Mesodermal cell (in vitro differentiated cells): Measurements from ENCODE around the gene MCCC2.
"Not testable (repeated sequence)": the region's sequence is repeated elsewhere in the genome, so short reads cannot be mapped to it uniquely, and the experiment has no call there.

Experiments used
- H3K27ac ChIP-seq: 2 replicates; pipeline ENCODE4 v1.7.0; 2013; ENCODE audit warnings: mild to moderate bottlenecking, low read depth, low read length, moderate library complexity; ENCODE audit not compliant: severe bottlenecking
- H3K36me3 ChIP-seq: 2 replicates; pipeline ENCODE4 v1.7.1; 2013; ENCODE audit warnings: mild to moderate bottlenecking, low read length, moderate library complexity; ENCODE audit not compliant: control insufficient read depth, insufficient read depth
- H3K4me1 ChIP-seq: one replicate; pipeline ENCODE4 v1.7.1; 2013; ENCODE audit warnings: mild to moderate bottlenecking, low read length; ENCODE audit not compliant: insufficient read depth, control insufficient read depth, poor library complexity, severe bottlenecking
- H3K4me3 ChIP-seq: 2 replicates; pipeline ENCODE4 v1.7.0; 2013; ENCODE audit warnings: low read length, control low read depth, mild to moderate bottlenecking; ENCODE audit not compliant: insufficient read depth, poor library complexity, severe bottlenecking; ENCODE audit errors: extremely low read depth
- H3K9me3 ChIP-seq: 2 replicates; pipeline ENCODE4 v1.7.1; 2013; ENCODE audit warnings: mild to moderate bottlenecking, low read length, moderate library complexity; ENCODE audit not compliant: control insufficient read depth
- WGBS, 2 experiments: methylation state at CpG; one replicate each; pipeline ENCODE4 v1.1.5; 2013; ENCODE audit warnings: missing lambda C conversion rate in 2 of 2; ENCODE audit not compliant: insufficient coverage in 2 of 2; 5-methylcytosine and 5-hydroxymethylcytosine counted together

Gene MCCC2

GRCh38 chr5:71632168-71632567 is 45.0 kb downstream of the MCCC2 start:
- Histone ChIP-seq H3K4me3 (no peak overlapping the region), H3K4me1 (no peaks in the 10 kb centered on the region), H3K27ac (no peak overlapping the region), H3K9me3 (no peaks in the 10 kb centered on the region), H3K36me3 (peaks cover 7% of the 10 kb centered on the region)
- WGBS, 2 experiments = 91 to 92% methylated on average over 1 to 2 of the region's 3 CpGs

GRCh38 chr5:71633255-71634155 is 46.4 kb downstream of the MCCC2 start:
- WGBS, 2 experiments = 92 to 100% methylated on average over 1 of the region's 2 CpGs
- H3K36me3 ChIP-seq = peaks cover 15% of the 10 kb centered on the region
- H3K4me3 ChIP-seq = no peak overlapping the region

GRCh38 chr5:71637133-71637532 is 50.0 kb downstream of the MCCC2 start:
- no peaks in the 10 kb centered on the region for H3K9me3 ChIP-seq
- H3K27ac ChIP-seq = no peak overlapping the region
- peaks cover 18% of the 10 kb centered on the region for H3K36me3 ChIP-seq
- H3K4me1 ChIP-seq = no peaks in the 10 kb centered on the region
- no peak overlapping the region for H3K4me3 ChIP-seq

More at GRCh38 chr5:71633255-71634155, 46.4 kb downstream of the MCCC2 start:
- Histone ChIP-seq H3K27ac (no peak overlapping the region), H3K9me3 (no peaks in the 10 kb centered on the region), H3K4me1 (no peaks in the 10 kb centered on the region)

GRCh38 chr5:71640408-71640807 is 53.3 kb downstream of the MCCC2 start:
- peaks cover 17% of the 10 kb centered on the region for H3K36me3 ChIP-seq
- WGBS, 2 experiments = 96 to 100% methylated on average over 2 to 3 of the region's 3 CpGs
- H3K4me3 ChIP-seq = no peak overlapping the region
- H3K27ac ChIP-seq = no peak overlapping the region
- no peaks in the 10 kb centered on the region for H3K9me3 ChIP-seq
- H3K4me1 ChIP-seq = no peaks in the 10 kb centered on the region

- 78 to 81% methylated on average over 1 to 2 of the region's 3 CpGs for WGBS, 2 experiments
- H3K9me3 ChIP-seq = no peaks in the 10 kb centered on the region
- H3K4me1 ChIP-seq = no peaks in the 10 kb centered on the region
- no peak overlapping the region for H3K4me3 ChIP-seq
- peaks cover 13% of the 10 kb centered on the region for H3K36me3 ChIP-seq
- H3K27ac ChIP-seq = no peak overlapping the region
These were observed 57.9 kb downstream of the MCCC2 start for GRCh38 chr5:71645030-71645429.

- whole genome bisulfite sequencing, 2 experiments = 100% methylated on average over 1 of the region's 3 CpGs; no CpG with 5 or more reads in 1 of the 2 experiments
- peaks cover 12% of the 10 kb centered on the region for H3K36me3 ChIP-seq
- not testable (repeated sequence) for H3K27ac ChIP-seq, H3K9me3 ChIP-seq, H3K4me3 ChIP-seq, H3K4me1 ChIP-seq
These were observed 63.8 kb downstream of the MCCC2 start for GRCh38 chr5:71650940-71651339.

GRCh38 chr5:71651579-71651978 is 64.4 kb downstream of the MCCC2 start:
- H3K4me3 ChIP-seq = no peak overlapping the region
- no peaks in the 10 kb centered on the region for H3K4me1 ChIP-seq
- no peaks in the 10 kb centered on the region for H3K9me3 ChIP-seq
- peaks cover 12% of the 10 kb centered on the region for H3K36me3 ChIP-seq
- H3K27ac ChIP-seq = no peak overlapping the region
- WGBS, 2 experiments = 83 to 86% methylated on average over 1 of the region's 3 CpGs

- Histone ChIP-seq H3K9me3 (no peaks in the 10 kb centered on the region), H3K4me3 (no peak overlapping the region), H3K36me3 (peaks cover 12% of the 10 kb centered on the region), H3K4me1 (no peaks in the 10 kb centered on the region), H3K27ac (peak overlapping the region; percentile 72)
- 80% methylated on average over 1 of the region's 3 CpGs; no CpG with 5 or more reads in 1 of the 2 experiments for WGBS, 2 experiments
These were observed 65.2 kb downstream of the MCCC2 start for GRCh38 chr5:71652349-71652748.

- Histone ChIP-seq H3K9me3 (no peaks in the 10 kb centered on the region), H3K4me3 (no peak overlapping the region), H3K27ac (peak overlapping the region; percentile 72), H3K4me1 (no peaks in the 10 kb centered on the region), H3K36me3 (peaks cover 11% of the 10 kb centered on the region)
- 87 to 99% methylated on average over 4 to 7 of the region's 9 CpGs for WGBS, 2 experiments
These were observed 65.8 kb downstream of the MCCC2 start for GRCh38 chr5:71652803-71653543.

- Histone ChIP-seq H3K4me3 (no peak overlapping the region), H3K4me1 (no peaks in the 10 kb centered on the region), H3K27ac (no peak overlapping the region), H3K9me3 (no peaks in the 10 kb centered on the region), H3K36me3 (peaks cover 4% of the 10 kb centered on the region)
- 86 to 100% methylated on average over 1 of the region's 3 CpGs for WGBS, 2 experiments
These were observed 71.9 kb downstream of the MCCC2 start for GRCh38 chr5:71658916-71659662.
